Measurements from ENCODE around the gene NMRAL1.

The NMRAL1 gene

GRCh38 chr16:4450931-4451519, 23.4 kb downstream of the NMRAL1 start:
- peak; percentile 39 for DNase-seq (ENCODE audit: extremely low read depth, low read depth)
- TF ChIP-seq, protein P1, sequence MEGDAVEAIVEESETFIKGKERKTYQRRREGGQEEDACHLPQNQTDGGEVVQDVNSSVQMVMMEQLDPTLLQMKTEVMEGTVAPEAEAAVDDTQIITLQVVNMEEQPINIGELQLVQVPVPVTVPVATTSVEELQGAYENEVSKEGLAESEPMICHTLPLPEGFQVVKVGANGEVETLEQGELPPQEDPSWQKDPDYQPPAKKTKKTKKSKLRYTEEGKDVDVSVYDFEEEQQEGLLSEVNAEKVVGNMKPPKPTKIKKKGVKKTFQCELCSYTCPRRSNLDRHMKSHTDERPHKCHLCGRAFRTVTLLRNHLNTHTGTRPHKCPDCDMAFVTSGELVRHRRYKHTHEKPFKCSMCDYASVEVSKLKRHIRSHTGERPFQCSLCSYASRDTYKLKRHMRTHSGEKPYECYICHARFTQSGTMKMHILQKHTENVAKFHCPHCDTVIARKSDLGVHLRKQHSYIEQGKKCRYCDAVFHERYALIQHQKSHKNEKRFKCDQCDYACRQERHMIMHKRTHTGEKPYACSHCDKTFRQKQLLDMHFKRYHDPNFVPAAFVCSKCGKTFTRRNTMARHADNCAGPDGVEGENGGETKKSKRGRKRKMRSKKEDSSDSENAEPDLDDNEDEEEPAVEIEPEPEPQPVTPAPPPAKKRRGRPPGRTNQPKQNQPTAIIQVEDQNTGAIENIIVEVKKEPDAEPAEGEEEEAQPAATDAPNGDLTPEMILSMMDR (IDR thresholded peaks at IDR 0.05; ENCODE audit: low read depth, low read length): no peak

DNA sequence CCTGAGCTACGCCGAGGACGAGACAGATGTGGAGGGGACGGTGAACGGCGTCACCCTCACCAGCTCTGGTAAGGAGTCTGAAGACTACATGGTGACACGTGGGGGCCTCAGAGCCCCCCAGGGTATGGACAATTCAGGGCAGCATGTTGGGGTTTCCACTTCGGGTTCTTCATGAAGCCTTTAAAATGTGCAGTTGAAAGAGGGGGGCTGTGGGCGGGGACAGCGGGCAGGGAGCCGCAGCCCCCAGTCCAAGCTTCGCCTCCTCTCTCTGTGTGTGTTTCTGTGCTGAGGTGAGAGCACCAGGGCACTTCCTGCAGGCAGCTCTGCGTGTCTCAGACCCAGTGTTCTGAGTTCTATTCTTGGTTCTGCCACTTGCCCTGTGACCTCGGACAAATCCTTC, 24.0 kb downstream of the NMRAL1 start:
- no peak for DNase-seq (ENCODE audit: extremely low read depth, low read depth)
- TF ChIP-seq, protein P1 (IDR thresholded peaks at IDR 0.05; ENCODE audit: low read depth, low read length): no peak

DNA sequence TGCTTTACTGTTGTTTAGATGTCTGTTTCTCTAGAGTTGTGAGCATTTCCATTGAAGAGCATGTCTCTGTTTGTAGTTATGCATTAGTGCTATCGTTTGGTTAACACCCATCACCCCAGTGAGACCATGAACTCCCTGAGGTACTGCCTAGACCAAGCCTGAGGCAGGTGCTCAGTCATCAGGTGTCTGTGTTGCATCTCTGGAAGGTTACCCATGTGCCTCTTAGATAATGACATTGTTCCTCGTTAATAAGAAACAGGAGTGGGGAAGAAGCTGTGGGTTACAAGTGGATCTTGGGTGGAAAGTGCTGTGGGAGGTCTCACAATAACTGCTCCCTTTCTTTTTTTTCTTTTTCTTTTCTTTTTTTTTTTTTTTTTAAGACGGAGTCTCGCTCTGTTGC, 30.4 kb downstream of the NMRAL1 start:
- DNase-seq (ENCODE audit: extremely low read depth, low read depth): no peak
- TF ChIP-seq, protein P1 (IDR thresholded peaks at IDR 0.05; ENCODE audit: low read depth, low read length): no peak

GRCh38 chr16:4443271-4443670, 31.2 kb downstream of the NMRAL1 start:
- DNase-seq (ENCODE audit: extremely low read depth, low read depth): no peak
- TF ChIP-seq, protein P1 (IDR thresholded peaks at IDR 0.05; ENCODE audit: low read depth, low read length): no peak

GRCh38 chr16:4442371-4442770, 32.1 kb downstream of the NMRAL1 start:
- no peak for DNase-seq (ENCODE audit: extremely low read depth, low read depth)
- TF ChIP-seq, protein P1 (IDR thresholded peaks at IDR 0.05; ENCODE audit: low read depth, low read length): no peak

DNA sequence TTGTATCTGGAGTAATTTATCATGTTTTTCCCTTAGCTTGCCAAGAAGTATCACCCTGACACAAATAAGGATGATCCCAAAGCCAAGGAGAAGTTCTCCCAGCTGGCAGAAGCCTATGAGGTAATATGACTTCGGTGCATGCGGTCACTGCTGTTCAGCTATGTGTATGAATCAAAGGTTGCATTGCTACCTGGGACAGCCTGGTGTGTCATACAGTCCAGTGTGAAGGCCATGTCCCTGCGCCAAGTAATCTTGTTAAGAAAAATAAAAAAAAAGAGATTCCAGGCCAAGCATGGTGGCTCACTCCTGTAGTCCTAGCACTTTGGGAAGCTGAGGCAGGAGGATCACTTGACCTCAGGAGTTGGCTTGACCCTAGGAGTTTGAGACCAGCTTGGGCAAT, 37.1 kb downstream of the NMRAL1 start:
- TF ChIP-seq, protein P1 (IDR thresholded peaks at IDR 0.05; ENCODE audit: low read depth, low read length): no peak
- no peak for DNase-seq (ENCODE audit: extremely low read depth, low read depth)

GRCh38 chr16:4435337-4436067, 38.9 kb downstream of the NMRAL1 start:
- no peak for DNase-seq (ENCODE audit: extremely low read depth, low read depth)
- TF ChIP-seq, protein P1 (IDR thresholded peaks at IDR 0.05; ENCODE audit: low read depth, low read length): no peak
